H7 (cell line): ENCODE results near the gene RNASE7. TPM values are rescaled to one million over a fixed set of nuclear protein-coding genes. Genes with fewer than 3 reads are reported as not detected.
"Not testable (repeated sequence)": the region's sequence is repeated elsewhere in the genome, so short reads cannot be mapped to it uniquely, and the experiment has no call there.

Experiments used
- DNase-seq: peaks from one replicate; pipeline ENCODE4 v3.0.0; 2012
- H3K27me3 ChIP-seq: 2 replicates; pipeline ENCODE4 v1.6.0; 2011; ENCODE audit warnings: mild to moderate bottlenecking, low read length; ENCODE audit not compliant: control insufficient read depth, insufficient read depth
- H3K36me3 ChIP-seq: replicated peaks from 2 replicates; pipeline ENCODE4 v1.5.1; 2011; ENCODE audit warnings: low read length; ENCODE audit not compliant: control insufficient read depth, insufficient read depth
- H3K4me3 ChIP-seq: 2 replicates; pipeline ENCODE4 v1.5.1; 2011; ENCODE audit warnings: low read depth, mild to moderate bottlenecking, control low read depth, low read length, moderate library complexity; ENCODE audit not compliant: insufficient read depth
- total RNA-seq: library from RNA; depleted of rRNA; stranded (reverse); fragments of >200 nt; shearing (Covaris generic); gene quantifications from 2 replicates; pipeline ENCODE4 v1.2.3, GENCODE V29; 2014

RNASE7 gene
- total RNA-seq, 1 experiment from 2014 or later, result not detected

DNA sequence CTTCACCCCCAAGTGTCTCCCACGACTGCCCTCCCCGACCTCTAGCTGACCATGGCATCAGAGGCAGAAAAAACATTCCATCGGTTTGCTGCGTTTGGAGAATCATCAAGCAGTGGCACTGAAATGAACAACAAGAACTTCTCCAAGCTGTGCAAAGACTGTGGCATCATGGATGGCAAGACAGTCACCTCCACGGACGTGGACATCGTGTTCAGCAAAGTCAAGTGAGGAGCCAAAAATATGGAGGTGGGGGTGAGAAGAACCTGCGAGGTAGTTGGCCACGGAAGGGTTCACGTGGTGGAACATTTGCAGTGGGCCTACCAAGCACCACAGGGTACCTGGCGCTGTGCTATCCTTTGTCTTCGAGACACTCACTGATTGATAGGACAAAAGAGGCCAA, 11.6 kb upstream of the RNASE7 start:
- no peaks in the 10 kb centered on the region for H3K36me3 ChIP-seq
- no peak for DNase-seq
- peaks cover 2% of the 10 kb centered on the region; the same call in 1 of the 2 replicates for H3K27me3 ChIP-seq
- H3K4me3 ChIP-seq, result no peak overlapping the region

DNA sequence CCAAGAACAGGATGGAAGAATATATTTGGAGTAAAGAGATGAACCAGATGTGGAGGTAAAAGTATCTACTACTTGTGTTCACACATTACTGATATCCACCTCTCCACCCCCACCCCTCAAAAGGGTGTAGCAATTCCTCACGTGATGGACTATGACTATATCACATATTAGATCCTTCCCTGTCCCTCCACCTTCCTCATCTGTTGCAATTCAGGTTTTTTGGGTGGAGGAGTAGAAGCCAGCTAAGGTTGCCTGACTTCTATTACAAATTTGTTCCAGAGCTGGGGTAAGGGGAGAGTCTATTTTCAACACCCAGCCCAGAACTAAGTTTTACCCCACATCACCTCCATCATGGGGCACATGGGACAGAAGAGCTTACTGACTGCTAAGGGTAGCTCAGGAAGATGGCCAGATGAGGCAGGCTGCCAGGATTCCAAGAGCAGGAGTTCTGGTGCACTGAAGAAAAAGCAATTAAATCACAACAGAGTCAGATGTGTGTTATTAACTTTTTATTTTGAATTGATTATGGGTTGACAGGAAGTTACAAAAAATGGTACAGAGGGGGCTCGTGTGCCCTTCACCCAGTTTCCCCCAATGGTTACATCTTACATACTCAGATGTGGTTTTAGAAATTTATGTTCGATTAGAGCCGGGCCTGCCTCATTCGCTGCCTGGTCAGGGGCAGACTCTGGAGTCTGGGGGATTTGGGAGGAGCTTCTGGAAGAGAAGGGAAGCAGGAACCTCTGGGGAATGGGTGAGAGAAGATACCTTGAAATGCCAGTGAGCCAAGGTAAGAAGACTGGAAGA, 9.6 kb upstream of the RNASE7 start:
- no peak overlapping the region for H3K4me3 ChIP-seq
- no peaks in the 10 kb centered on the region for H3K36me3 ChIP-seq
- DNase-seq, result no peak
- no peaks in the 10 kb centered on the region; the same call in 1 of the 2 replicates for H3K27me3 ChIP-seq

DNA sequence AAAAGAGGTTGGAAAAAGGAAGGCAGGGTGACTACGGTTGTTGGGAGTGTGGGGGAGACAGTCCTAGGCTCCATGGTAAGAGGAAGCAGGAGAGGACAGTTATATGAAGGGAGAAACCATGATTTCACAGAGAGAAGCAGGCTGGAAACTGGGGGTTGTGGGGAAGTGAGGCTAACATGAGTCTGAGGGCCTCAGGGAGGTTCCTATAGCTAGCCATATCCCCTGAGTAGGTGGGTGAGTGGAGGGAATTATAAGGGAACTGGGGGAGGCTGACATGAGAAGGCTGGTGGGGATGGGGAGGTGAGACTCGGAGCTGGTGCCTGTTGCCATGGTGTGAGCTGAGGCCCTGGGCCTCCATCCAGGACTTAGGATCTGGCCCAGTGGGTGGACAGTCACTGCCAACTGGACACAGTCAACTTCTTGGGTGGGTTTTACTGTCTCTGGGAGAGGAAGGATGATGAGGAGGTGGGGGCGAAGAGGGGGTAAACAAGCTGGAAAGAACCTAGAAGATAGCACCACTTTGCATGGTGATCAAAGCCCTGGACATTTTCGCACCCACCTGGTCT, 8.9 kb upstream of the RNASE7 start:
- Histone ChIP-seq H3K4me3 (no peak overlapping the region), H3K27me3 (no peaks in the 10 kb centered on the region; the same call in 1 of the 2 replicates), H3K36me3 (no peaks in the 10 kb centered on the region)
- DNase-seq, result no peak

DNA sequence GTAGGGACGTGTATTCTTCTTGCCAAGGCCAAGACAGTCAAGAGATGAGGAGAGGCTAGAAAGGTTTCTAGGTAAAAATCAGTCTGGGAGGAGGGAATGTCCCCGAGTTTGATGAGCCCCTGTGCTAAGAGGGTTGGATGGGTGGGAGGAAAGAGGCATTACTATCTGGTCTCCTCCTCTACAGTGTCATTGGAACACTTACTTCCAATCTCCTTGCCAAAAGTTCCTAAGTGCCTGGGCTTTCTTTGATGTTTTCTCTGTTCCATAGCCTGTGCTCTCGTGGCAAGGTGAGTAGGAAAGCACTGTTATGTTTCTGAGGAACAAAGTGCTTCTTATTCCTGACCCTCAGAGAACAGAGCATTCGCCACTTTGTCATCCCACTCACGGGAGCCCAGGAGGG, 7.5 kb upstream of the RNASE7 start, which contains the start of gene RNASE13:
TSS of gene RNASE13 (minus strand) at position 101 of the 400 bp plus-strand sequence. CDS start 519 bp downstream, outside the sequence.
- DNase-seq, result no peak
- H3K36me3 ChIP-seq, result no peaks in the 10 kb centered on the region
- no peaks in the 10 kb centered on the region; the same call in 1 of the 2 replicates for H3K27me3 ChIP-seq
- H3K4me3 ChIP-seq, result no peak within 1 kb of the TSS

DNA sequence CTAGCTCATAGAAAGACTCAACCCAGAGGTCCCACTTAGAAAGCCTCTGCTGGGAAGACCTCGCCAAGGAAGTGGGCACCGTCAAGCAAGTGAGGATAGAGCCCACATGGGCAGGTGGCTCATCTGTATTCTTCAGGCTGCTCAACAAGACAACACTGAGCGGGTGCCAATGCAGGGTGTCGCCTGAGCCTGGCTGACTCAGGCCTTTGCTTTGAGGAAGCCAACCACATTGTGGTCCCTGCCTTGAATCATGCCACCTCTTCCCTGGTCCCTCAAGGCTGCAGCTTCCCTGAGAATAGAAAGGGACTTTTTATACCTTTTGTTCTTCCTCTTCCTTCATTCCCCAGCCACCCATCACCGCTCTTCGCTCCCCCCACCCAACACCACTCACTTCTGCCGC, 5.4 kb upstream of the RNASE7 start:
- Histone ChIP-seq H3K36me3 (no peaks in the 10 kb centered on the region), H3K27me3 (no peaks in the 10 kb centered on the region), H3K4me3 (no peak overlapping the region)
- DNase-seq, result no peak

DNA sequence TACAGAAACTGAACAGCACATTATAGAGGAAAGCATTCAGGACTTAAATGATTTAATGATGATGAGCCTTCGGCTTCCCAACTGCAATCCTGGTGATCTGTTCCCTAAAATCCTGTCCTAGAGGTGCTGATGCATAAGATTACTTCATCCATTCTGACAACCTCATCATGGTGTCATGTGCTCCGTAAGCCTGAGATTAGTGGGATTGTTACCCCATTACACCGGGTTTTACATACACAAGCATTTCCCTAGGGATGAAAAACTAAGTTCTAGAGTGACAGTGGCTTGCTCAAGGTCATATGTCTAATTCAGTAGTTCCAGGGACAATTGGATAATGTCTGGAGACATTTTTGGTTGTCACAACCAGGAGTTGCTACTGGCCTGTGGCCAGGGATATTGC, 5.0 kb upstream of the RNASE7 start:
- H3K27me3 ChIP-seq, result no peaks in the 10 kb centered on the region
- no peak for DNase-seq
- no peaks in the 10 kb centered on the region for H3K36me3 ChIP-seq
- H3K4me3 ChIP-seq, result no peak overlapping the region

DNA sequence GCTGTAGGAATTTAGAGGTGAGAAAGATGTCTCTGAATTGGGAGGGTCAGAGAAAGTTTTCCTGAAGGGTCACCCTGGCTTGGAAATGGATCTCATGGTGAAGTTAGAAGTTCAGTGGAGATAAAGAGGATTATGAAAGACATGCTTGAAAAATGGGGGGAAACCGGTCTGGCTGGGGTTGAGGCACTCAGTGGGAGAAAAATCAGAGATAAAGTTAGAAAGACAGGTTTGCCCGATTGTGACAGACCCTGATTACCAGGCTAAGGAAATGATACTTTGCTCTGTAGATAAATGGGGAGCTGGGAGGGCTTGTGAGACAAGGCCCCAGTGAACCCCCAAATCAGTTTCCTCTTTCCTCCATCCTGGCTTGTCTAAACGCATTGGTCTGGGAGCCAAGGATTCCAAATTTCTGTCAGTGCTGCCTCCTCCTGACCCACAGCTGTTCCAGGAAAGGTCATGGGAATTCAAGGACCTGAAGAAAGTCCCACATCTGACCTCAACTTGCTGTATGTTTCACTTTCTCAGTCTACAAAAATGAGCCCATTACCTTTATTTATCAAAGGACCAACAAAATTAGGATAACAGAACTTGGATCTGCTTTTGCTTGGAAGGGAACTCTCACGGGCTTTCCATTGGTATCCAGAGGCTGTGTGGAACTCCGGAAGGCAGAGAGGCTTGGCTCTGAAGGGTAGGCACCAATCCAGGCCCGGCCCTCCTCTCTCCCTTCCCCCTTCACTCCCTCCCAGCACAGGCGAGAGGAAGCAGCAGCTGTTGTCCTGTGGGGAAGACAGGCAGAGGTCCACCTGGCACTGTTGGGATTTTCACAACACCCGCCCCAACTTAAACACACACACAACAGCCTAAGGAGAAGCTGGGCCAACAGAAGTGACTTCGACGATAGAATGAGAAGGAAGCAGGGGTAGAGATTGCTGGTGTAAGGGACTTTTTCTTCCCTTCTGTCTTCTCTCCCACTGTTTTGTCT, 3.4 kb upstream of the RNASE7 start:
- Histone ChIP-seq H3K36me3 (no peaks in the 10 kb centered on the region), H3K27me3 (no peaks in the 10 kb centered on the region; the same call in 1 of the 2 replicates), H3K4me3 (no peak overlapping the region)
- DNase-seq, result peak; percentile 74

DNA sequence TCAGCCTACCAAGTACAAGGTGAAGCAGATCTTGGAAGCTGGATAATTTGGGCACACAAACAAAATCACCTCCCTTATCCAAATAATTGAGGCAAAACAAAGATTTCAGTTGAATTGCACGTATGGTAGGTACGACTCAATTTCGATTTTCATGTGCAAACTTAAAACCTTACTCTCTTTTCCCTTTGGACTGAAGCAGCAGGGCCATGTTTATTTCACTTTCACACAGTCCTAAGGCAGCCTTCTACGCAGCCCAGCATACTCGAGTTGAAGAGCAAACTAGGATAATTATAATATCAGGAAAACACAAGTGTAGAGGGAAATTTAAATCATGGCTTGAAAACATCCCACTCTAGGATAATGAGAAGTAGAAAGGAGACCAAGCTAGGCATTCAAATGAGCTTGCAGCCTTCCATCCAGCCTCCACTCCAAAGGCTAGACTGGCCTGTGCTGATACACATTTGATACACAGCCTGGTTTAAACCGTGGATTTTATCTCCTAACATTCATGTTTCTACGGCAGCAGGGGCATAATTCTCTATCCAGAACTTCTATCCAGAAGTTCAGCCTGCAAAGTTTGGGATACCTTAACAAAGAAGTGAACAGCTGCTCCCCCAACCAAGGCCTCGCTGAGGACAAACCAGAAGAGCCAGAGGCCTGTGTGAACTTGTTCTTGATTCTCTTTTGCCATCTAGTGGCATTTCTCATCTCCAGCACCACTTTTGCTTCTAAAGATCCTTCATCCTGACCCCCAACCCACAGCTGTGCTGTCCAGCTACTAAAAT, 2.4 kb upstream of the RNASE7 start:
- peak; percentile 75 for DNase-seq
- Histone ChIP-seq H3K27me3 (no peaks in the 10 kb centered on the region; the same call in 1 of the 2 replicates), H3K36me3 (no peaks in the 10 kb centered on the region), H3K4me3 (no peak overlapping the region)

DNA sequence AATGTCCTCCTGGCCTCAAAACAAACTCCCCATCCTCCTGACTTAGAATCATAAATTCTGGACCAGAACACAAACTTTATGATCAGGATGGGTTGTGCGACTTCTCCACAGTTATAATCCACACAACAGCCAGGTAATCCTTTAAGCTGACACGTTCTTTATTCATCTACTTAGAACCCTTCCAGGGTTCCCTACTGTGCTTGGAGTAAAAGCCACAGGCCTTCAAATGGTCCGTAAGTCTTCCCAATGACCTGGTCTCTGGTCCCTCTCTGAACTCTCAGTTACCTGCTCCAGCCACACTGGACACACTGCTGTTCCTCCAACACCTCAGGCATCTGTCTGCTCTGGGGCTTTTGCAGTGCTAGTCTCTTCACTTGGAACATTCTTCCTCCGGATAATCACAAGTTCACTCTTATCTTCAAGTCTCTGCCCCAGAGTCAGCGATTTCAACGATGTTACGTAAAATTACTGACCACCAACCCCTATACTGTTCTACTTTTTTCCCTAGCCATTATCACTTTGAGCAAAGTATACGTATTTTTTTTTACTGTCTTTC, 1.7 kb upstream of the RNASE7 start:
- Histone ChIP-seq H3K27me3 (no peaks in the 10 kb centered on the region; the same call in 1 of the 2 replicates), H3K36me3 (no peaks in the 10 kb centered on the region), H3K4me3 (no peak overlapping the region)
- DNase-seq, result no peak

DNA sequence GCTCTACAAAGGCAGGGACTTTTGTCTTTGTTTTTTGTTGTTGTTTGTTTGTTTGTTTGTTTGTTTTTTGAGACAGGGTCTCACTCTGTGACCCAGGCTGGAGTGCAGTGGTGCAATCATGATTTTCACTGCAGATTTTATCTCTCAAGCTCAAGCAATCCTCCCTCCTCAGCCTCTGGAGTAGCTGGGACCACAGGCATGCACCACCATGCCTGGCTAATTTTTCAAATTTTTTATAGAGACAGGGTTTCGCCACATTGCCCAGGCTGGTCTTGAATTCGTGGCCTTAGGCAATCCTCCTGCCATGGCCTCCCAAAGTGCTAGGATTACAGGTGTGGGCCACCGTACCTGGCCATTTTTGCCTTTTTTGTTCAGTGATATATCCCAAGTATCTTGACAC, 1.2 kb upstream of the RNASE7 start:
- not testable (repeated sequence) for H3K36me3 ChIP-seq, DNase-seq, H3K27me3 ChIP-seq, H3K4me3 ChIP-seq

DNA sequence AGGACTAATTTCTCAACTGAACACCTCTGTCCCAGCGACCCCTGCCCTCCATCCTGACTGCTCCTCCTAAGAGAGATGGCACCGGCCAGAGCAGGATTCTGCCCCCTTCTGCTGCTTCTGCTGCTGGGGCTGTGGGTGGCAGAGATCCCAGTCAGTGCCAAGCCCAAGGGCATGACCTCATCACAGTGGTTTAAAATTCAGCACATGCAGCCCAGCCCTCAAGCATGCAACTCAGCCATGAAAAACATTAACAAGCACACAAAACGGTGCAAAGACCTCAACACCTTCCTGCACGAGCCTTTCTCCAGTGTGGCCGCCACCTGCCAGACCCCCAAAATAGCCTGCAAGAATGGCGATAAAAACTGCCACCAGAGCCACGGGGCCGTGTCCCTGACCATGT, 756 bp downstream of the RNASE7 start:
- Histone ChIP-seq H3K4me3 (no peak overlapping the region), H3K27me3 (no peaks in the 10 kb centered on the region; the same call in 1 of the 2 replicates), H3K36me3 (no peaks in the 10 kb centered on the region)
- no peak for DNase-seq

DNA sequence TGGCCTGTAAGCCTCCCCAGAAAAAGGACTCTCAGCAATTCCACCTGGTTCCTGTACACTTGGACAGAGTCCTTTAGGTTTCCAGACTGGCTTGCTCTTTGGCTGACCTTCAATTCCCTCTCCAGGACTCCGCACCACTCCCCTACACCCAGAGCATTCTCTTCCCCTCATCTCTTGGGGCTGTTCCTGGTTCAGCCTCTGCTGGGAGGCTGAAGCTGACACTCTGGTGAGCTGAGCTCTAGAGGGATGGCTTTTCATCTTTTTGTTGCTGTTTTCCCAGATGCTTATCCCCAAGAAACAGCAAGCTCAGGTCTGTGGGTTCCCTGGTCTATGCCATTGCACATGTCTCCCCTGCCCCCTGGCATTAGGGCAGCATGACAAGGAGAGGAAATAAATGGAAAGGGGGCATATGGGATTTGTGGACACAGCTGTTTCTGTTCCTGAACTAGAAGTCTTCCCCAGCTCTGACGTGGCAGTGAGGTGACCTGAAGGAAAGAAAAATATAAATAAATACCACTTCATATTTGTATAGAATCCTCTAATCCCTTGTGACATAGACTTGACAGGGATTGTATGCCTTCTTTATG, 1.3 kb downstream of the RNASE7 start:
- Histone ChIP-seq H3K36me3 (no peaks in the 10 kb centered on the region), H3K4me3 (no peak overlapping the region), H3K27me3 (no peaks in the 10 kb centered on the region; the same call in 1 of the 2 replicates)
- DNase-seq, result no peak

DNA sequence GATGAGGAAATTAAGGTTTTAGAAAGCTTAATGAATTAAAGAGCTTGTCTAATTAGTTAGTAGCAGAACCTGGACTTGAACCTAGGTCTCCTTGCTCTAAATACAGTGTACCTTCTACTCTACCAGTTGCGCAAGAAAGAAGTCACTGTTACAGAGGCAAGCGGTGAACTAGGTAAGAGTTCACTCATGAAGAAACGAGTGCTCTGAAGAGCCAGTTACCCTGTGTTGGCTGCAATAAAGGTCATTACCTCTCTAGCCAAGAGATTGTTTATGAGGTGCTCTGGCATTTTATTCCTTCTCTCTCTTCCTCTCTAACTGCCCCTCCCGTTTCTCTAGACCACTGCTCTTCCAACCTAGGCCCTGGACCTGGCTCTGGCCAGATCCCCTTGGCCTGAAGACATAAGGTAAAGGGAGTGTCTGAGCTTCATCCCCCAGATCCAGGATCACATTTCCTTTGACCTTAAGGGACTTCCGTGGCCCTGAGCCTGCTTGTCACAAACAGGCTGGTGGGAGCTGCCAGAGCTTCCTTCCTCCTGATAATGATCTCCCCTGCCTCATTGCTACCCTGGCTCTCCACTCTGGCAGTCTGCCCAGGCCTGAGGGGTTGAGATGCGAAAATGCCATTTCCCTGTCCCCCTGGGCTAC, 1.9 kb downstream of the RNASE7 start:
- Histone ChIP-seq H3K4me3 (no peak overlapping the region), H3K27me3 (no peaks in the 10 kb centered on the region; the same call in 1 of the 2 replicates), H3K36me3 (no peaks in the 10 kb centered on the region)
- no peak for DNase-seq
